ENCODE data around the gene CTAGE6.
"Not testable (repeated sequence)": the region's sequence is repeated elsewhere in the genome, so short reads cannot be mapped to it uniquely, and the experiment has no call there.

DNA sequence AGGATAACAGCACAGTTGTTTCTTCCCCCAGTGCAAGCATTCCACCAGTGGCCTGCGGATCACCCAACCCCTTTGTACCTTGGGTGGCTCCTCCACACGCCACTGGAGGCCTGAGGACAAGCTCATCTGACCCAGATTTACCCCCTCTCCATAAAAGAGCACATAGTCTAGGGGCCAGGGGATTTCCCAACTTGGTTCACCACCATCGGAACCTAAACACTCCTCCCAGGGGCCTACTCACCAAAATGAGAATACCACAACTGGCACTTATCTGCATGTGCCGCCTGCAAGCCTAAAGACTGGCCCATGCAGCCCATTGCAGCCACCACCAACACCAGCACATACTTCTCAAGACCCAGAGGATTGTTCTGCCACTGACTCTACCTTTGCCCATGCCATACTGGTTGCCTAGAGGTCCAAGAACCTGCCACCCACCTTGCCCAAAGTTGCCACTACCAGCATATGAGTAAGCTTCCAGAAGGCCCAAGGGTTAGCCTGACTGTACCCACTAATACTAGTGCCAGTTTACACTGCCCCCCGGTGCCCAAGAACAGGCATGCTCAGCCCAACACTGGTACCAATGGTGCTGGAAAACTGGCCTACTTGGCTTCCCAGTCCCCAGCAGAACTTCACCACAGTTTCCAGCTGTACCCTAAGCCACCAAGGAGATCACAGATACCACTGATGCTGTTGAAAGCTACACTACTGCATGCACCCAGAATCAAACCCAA is 15.4 kb upstream of the CTAGE6 start:
- TF ChIP-seq, protein P1, sequence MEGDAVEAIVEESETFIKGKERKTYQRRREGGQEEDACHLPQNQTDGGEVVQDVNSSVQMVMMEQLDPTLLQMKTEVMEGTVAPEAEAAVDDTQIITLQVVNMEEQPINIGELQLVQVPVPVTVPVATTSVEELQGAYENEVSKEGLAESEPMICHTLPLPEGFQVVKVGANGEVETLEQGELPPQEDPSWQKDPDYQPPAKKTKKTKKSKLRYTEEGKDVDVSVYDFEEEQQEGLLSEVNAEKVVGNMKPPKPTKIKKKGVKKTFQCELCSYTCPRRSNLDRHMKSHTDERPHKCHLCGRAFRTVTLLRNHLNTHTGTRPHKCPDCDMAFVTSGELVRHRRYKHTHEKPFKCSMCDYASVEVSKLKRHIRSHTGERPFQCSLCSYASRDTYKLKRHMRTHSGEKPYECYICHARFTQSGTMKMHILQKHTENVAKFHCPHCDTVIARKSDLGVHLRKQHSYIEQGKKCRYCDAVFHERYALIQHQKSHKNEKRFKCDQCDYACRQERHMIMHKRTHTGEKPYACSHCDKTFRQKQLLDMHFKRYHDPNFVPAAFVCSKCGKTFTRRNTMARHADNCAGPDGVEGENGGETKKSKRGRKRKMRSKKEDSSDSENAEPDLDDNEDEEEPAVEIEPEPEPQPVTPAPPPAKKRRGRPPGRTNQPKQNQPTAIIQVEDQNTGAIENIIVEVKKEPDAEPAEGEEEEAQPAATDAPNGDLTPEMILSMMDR (conservative IDR thresholded peaks at IDR 0.05; ENCODE audit: low read depth, low read length), result not testable (repeated sequence)
- TF ChIP-seq EZH2 (IDR thresholded peaks at IDR 0.05; ENCODE audit: low read length, unreplicated experiment), result not testable (repeated sequence)
